GM21360 (cell line): ENCODE results near the gene RIPOR2.
"Not testable (repeated sequence)": the region's sequence is repeated elsewhere in the genome, so short reads cannot be mapped to it uniquely, and the experiment has no call there.

Experiments
- ATAC-seq: cut with Tn5 transposase; IDR thresholded peaks from one replicate; pipeline ENCODE4 v1.9.1; 2021; ENCODE audit warnings: mild to moderate bottlenecking, moderate library complexity; ENCODE audit not compliant: unreplicated experiment

The RIPOR2 gene

DNA sequence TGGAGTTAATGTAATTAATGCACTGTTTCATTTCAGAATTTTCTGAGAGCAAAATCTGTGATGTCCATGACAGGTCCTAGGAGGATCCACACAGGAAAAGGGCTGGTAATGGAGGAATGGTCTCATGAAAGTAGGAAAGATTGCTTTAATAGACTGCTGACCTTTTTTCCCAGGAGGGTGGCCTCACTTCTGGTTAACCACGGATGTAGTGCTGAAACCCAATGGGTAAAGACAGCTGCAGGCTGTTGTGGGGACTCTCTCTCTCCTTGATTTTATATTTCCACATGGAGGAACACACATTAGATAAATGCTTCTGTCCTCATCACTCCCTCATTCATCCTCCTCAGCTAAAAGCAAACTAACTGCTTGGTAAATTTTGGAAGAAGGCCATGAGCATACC, 23.6 kb upstream of the RIPOR2 start:
- ATAC-seq = no peak

DNA sequence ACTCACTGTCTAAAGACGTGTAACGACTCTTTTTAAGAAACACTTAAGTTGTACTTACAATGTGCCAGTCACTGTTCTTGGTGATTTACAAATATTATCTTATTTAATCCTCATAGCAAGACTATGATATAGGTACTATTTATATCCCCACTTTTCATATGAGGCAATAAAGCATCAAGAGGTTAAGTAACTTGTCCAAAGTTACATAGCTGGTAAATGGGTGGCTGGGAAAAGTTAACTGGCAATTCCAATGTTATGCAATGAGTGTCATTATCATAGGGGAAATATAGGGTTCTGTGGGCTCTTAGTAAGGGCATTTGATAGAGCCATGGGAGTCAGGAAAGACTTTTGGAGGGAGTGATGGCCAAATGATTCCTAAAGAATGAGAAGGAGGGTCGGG, 21.4 kb upstream of the RIPOR2 start:
- ATAC-seq = no peak

DNA sequence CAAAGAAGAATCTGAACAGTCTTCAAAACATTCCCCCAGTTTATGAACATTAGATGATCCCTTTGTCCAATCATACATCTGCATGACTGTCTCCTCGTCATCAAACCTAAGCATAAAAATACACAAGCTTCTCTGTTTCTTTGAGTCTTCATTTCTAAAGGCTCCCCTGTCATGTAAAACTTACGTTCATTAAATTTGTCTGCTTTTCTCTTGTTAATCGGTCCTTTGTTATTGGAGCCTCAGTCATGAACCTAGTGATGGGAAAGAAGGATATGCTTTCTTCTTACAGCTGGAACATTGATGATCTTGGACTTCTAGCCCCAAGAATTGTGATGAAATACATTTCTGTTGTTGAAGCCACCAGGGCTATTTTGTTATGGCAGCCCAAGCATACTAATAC, 18.0 kb upstream of the RIPOR2 start:
- no peak for ATAC-seq

DNA sequence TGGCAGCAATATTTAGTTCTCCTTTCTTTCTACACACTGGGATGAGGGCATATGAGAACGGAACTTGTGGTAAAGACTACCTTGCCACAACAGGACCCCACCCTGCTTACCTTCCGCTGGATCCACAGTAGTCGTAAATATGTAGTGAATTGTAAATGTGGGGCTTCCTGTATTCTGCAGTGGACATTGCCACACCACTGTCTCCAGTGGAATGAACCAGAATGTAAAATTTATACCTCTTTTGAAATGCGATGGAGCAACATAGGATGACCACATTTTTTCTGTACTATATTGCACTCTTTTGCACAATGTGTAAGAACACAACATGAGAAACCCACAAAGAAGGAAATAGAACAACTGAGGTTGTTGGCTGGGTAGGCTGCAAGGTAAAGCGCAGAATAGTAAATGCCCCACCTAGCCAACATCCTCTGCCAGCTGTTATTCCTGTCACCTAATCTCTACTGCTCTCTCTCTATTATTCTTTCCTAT, 16.1 kb upstream of the RIPOR2 start:
- no peak for ATAC-seq

DNA sequence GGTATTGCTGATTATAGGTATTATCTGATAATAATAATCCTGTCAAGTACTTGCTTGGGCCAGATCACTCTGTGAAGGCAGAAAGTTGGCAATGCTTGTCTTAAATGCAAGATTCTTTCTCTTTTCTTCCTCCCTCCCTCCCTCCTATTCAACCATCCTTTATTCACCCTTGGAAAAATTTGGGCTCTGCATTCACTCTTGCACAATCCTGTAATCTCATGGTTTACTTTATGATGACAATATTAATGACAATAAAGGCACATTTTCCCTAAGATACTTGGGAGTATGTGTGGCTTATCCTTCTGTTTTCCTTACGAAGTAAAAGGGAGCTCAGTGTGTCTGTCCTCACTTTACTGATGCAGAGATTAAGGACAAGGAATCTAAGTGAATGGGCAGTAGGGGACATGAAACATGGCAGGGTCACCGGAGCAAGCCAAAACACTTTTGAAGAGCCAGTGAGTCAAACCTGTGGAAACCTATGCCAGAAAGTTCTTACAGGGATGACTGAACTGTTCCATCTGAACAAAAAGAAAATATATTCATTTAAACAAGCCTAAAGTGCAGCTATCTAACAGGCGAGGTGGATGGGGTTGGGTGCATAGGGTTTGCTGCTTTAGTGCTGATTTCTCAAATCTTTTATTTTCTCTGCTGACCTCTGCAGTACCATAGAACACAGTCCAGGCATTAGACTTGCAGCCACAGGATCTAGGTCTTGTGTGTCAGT, 14.6 kb upstream of the RIPOR2 start:
- ATAC-seq = no peak

DNA sequence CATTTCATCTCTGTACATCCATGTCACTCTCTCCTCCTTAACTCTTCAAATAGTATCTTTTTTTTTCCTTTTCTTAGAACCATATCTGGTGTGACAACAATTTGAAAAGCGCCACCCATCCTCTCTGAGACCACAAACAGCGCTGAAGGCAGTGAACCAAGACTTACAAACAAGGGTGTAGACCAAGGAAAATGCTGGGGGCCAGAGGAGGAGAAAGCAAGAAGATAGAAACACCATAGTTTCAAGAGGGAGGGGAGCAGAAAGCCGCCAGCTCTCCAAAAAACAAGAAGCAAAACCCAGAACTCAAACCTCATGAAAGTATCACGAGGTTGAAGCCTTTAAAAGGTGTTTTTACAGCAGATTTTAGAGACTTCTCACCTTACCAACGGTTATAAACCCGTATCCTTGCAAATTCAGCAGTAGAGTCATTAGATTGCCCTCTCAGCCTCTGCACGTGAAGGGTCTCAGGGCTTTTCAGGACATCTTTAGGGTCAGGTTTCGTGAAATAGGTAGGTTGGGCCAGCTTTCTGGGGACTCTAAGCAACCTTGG, 13.3 kb upstream of the RIPOR2 start:
- ATAC-seq = peak; percentile 96

DNA sequence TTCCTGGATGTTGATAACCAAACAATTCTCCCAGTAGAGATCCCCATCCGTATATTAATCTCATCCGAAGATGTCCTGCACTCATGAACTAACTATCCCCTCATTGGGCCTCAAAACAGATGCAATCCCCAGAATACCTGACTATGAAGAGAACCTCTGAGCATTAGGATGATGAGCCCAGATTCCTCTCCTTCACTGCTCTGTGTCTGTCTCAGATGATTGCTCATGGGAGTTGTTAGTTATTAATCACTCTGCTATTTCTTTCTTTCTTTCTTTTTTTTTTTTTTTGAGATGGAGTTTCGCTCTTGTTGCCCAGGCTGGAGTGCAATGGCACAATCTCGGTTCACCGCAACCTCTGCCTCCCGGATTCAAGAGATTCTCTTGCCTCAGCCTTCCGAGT, 12.5 kb upstream of the RIPOR2 start:
- not testable (repeated sequence) for ATAC-seq

DNA sequence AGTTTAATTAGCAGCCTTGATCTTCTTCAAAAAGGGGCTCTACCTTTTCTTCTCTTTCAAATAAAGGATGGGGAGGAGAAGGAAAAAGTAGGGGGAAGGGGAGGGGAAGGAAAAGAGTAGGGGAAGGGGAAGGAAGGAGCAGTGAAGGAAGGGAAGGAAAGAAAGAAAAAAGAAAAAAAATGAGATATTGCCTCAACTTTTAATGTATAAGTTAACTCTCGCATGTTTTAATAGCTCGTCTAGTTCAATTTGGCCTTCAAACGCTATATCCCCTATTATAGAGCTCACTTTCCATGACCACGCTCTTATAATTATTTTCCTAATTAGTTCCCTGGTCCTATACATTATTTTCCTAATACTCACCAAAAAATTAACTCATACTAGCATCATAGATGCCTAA, 11.9 kb upstream of the RIPOR2 start:
- no peak for ATAC-seq

DNA sequence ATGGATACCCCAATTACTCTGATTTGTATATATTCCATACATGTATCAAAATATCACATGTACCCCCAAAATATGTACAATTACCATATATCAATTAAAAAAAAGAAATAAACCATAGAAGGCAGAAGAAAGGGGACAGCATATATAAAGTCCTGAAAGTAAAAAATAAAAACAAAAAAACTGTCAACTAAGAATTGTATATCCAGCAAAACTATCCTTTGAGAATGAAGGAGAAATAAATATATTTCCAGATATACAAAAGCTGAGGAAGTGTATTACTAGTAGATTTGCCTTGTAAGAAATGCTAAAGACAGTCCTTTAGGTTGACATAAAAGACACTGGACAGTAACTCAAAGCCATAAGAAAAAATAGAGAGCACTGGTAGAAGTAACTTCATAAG, 9.3 kb upstream of the RIPOR2 start:
- no peak for ATAC-seq

DNA sequence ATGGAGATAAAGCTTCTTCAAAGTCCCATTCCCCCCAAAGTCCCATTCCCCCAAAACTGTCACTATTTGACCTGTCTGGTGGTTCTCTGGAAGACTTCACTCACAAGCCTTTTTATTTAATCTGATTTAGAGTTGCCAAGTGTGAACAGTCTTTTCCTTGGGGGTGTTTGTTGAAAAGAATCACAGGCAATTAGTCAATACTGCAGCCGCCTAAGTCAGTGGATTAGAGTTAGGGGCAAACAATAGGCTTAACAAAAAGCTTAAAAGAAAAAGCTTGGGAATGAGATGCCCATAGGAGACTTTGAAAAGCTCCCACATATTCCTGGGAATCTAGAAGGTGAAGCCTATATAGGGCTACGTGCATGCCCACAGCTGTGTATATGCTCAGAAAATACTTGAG, 8.0 kb upstream of the RIPOR2 start:
- ATAC-seq = no peak

DNA sequence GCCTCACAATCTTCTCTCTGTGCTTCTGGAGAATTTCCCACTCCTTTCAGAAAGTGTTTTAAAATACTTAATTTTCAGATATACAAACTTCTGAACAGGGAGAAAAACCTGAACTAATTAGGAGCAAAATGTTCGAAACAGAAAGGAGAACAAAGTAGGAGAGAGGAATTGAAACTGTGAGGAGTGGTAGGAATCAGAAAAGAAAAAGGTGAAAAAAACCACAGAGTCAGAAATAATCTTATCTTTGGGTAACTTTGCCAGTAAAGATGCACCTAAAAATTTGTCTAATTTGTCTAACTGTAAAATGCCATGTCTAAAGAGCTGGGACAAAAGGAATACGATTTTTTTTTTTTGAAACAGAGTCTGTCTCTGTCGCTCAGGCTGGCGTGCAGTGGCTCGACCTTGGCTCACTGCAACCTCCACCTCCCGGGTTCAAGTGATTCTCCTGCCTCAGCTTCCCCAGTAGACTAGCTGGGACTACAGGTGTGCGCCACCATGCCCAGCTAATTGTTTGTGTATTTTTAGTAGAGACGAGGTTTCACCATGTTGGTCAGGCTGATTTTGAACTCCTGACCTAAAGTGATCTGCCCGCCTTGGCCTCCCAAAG, 4.7 kb upstream of the RIPOR2 start:
- no peak for ATAC-seq

DNA sequence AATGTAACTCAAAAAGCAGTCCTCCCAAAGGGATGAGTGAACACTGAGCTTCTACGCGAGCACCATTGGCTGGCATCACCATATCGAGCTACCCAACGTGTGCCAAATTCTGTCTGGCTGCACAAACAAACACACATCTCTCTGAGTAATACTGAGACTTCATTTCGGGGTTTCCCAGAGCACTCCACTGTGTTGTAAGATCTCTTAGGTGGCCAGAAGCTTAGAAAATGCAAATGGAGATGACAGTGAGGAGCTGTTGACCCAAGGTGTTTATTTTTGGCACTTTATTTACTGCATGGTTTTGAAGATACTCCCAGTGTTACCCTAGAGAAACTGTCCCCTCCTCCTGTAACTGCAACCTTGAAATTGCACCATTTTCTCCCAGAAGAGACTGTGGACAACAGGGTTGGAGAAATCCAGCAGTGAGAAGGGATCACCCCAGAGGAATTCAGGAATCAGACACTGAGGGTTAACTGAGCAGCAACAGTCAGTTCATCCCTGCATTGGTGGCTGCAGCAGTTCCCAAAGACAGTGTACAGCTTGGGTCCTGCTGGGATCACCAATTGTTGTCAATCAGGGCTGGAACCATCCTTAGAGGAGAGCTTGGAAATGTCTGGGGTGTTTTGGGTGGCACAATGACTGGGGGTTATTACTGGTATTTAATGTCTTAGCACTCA, 1.0 kb upstream of the RIPOR2 start:
- ATAC-seq = peak; percentile 55

DNA sequence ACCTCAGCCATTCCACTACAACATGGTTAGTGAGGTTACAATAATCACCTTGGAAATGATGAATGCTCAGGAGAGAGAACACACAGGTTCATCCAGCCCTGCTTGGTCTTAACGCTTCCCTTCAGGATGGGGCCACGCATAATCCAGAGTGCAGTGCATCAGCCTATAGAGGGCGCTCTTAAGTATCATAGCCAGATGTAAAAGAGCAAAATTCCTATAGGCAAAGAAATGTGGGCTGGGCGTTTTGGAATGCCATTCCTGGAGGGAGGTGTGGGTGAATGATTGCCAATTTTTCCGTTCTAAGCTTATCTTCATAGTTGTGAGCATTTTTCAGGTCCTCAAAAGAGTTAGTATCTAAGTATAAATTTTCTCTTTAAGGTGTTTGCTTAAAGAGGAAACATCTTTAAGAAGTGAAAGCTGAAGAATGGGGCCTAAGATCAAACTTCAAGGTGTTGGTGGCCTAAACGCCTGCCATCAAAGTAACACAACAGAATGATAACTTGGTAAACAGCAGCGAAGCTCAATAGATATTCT, 1.8 kb downstream of the RIPOR2 start:
- ATAC-seq = no peak

DNA sequence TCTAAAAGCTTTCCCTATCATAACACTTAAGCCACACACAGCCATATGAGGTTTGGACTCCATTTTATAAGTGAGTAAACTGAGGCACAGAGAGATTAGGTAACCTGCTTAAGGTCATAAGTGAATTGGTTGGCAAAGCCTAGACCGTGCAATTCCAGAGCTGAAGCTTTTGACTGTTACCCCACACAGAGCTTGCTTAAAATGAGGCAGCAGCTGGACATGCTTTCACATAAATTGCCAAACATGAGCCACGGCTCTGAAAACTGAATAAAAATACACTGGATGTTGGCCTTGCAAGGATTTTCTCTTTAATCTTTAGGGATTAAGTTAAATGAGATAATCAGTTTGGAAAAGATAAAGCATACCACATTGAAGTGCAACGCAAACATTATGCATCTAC, 2.5 kb downstream of the RIPOR2 start:
- ATAC-seq = no peak

DNA sequence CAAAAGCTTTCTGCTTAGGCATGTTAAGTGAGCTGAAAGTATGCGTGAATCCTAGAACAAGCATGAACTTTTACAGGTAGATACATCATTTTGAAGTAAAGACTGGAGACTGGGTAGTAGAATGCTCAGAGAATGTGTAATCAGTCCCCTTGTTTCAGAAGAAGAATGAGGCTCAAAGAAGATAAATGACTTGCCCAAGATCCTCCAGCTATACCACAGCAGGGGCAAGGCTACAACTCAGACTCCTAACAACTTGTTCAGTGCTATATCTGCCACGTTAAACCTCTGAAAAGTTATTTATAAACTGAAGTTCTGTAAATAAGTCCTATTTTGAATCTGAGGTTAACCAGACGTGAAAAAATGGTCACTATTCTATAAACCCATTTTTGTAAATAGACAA, 2.9 kb downstream of the RIPOR2 start:
- no peak for ATAC-seq

DNA sequence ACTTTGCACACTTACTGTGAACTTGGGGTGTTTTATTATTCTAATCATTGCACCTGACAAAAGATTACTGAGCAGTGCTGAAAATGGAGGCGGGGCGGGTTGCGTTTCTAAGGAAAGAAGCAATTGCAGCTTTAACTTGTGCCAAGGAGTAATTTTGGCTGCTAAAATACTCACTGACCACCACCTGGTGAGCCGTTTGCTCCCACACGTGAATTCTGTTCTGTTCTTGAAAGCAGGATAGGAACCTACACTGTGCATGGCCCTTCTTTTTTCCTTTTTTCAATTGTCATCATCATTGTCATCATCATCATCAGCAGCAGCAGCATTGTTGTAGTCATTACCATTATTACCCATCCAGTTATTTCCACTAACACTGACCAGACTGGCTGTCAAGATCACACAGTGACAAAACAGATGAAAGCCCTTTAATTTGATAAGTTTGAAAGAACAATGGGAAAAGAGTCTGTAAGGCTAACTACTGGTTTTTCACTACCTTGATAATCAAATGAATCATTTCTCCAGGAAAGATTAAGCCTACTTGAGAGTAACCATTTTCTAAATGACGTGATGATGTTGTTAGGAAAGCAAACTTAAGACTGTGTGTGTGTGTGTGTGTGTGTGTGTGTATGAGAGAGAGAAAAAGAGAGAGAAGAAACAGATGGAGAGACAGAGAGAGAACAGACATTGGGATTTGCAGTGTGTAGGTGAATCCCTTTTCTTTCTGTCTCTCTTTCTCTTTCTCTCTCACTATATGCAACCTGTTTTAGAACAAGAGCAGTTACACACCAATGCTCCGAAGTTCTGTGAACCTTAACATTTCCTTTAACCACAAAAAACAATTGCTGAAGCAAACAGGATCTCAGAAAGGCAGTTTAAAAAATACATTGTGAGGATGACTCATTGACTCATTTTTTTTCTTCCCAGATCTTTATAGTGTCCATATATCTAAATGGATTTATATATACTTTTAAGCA, 3.8 kb downstream of the RIPOR2 start:
- peak; percentile 31 for ATAC-seq

DNA sequence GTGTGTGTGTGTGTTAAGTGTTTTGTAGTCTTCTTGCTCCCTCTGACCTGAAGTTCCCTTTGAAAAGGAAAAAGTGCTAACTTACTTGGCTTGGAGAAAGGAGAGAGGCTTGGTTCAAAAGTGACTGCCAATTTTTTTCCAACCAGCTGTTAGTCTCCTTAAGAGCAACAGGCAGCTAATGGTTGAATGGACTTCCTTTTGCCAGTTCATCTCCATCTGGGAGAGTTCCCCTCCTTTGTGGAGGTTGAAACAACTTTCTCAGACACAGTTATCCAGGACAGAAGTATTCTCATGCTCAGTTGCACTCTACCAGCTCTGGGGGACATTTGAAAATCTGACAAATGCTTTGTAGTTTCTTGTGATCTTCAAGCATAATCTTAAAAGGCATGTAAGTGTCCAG, 4.5 kb downstream of the RIPOR2 start:
- ATAC-seq = no peak

DNA sequence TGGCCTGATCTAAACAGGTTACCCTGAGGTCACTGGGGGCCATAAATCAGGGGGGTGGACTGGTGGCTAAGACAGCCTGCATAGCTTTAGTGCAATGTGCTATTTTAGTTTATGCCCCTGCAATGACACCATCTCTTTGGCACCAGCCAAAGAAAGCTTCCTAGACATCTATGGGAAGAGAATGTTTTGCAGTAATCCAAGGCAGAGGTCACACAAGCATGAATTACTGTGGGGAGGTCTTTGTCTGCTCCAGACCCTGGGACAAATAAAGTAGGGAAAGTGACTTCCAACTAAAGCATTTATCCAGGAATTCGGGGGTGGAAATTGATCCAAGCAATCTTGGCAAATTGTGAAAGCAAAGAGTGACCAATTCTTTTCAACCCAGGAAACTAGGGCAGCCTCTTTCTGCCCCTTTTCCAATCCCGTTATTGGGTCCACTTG, 5.3 kb downstream of the RIPOR2 start:
- ATAC-seq = no peak

DNA sequence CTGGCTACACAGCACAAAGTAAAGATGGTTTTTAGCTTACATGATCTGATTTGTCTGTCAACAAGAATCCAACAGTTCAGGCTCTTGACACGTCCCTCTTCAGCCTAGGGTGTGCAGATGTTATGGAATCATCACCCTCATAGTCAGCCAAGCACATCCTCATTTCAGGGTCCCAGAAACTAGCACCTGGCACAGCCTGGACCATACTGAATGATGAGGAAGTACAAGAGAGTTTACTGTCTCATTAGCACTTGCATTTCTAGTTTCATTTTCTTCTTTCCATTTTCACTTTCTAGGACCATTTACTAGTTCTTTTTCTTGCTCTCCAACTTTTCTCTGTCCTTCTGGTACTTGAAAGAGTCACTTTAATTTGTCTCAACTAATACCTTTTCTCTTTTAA, 6.5 kb downstream of the RIPOR2 start:
- ATAC-seq = peak; percentile 37

DNA sequence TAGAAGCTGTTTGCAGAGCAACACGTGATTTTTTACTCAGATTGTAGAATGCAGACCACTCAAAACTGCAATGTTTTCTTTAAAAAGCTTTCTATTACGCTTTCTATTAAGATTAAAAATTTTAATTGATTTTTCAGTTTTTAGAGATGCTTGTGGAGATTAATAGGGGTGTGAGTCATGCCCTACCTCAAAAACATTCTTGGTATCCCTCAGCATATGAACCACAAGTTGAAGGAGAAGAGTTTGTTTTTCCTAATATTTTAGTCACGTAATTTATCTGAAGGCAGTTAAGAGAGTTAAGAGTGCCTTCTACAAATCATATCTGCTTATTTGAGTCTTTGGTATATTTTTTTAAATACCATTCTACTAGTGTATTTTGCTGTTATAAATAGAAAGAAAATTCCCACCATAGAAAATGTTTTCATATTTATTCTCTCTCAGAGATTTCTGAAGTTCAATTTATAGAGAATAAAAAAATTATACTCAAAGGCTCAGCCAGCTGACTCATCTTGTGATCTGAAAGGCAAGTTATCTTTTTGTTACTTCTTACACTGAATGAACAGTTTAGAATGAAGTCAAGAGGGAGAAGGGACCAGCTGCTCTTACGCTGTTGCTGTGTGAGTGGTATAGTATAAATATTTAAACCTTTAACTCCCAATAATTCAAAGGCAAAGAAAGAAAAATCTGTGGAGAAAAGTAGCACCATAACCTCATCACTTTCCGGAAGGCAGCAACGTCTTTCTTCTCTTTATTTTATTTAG, 7.6 kb downstream of the RIPOR2 start:
- ATAC-seq = no peak
